GM19025 (cell line): Measurements from ENCODE around the gene ADD3.
A peak's percentile ranks its signal among the peaks of the same experiment; 100 is the strongest.
"Not testable (repeated sequence)": the region's sequence is repeated elsewhere in the genome, so short reads cannot be mapped to it uniquely, and the experiment has no call there.

Source experiments
- ATAC-seq: cut with Tn5 transposase; IDR thresholded peaks from one replicate; pipeline ENCODE4 v1.9.1; 2021; ENCODE audit warnings: mild to moderate bottlenecking, low read depth, moderate library complexity; ENCODE audit not compliant: unreplicated experiment

Gene ADD3

DNA sequence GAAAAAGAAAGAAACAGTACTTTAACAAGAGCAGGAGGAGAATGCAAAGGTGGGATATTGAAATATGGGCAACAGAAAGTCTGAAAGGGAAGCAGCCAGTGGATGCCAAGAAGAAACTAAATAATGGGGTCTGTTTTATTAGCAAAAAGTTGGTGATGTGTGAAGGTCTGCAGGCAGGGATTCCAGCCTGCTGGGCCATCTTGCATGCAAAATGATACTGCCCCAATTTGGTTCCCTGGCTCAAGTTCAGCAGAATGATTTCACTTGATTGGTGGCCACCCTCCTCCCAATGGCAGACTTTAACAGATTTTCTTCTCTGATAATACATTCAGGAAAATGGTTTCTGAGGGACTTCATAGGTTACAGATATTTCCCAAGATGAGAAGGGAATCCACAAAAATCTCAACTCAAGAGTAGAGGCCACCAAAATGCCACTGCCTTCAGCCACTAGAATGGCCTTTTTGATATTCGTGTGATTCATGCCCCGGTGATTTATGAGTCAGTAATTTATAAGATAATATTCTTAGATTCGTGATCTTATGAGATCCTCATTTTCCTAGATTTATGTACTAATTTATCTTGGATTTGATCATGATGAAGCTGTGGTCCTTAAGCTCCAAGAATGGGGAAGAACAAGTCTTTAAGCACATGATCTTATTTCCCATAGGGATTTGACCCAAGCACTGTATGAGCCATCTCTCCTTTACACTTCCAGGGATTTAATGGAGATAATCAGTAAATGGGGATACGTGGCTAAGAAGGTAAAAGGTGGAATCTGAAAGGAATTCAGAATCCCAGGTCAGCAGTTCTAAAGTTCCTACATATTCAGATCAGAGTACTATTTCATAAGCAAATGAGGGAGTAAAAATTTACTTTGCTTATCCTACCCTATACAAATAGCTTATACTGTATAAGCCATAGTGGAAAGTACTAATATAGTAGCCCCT lies 32.3 kb upstream of the ADD3 start:
- ATAC-seq = no peak

DNA sequence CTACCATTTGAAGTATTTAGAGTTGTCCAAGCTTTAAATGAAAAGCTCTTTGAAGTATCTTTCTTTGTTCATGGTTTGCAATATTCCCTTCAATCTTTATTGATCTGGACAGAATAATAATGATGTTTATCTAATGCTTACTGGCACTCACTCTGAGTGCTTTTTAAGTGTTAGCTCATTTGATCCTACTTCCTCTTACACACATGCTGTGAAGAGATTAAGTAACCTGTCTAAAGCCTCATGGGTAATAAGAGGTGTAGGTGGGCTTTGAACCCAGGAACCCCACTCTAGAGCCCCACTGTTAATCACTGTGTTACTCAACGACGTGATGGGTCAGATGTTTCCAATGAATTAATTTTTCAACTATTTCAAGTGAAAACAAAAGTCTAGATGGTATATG lies 31.1 kb upstream of the ADD3 start:
- no peak for ATAC-seq

DNA sequence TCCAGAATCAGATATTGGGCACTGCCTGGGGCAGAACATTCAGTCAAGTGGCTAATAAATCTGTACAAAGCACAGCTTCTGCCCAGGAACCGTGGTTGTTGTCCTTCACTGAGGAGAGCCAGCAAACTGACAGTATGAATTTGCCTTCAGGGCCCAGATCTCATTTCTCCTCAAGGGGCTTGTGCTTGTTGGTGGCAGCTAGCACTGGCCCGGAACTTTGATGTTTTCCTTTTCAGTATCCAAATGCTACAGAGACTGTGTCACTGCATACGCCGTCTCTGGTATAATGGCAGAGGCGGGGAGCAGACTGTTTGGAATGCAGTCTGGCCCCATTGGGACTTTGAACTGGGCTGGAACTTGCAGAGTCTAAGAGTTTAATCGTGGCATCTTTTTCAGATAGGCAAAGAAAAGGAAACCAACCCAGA lies 30.4 kb upstream of the ADD3 start:
- ATAC-seq = no peak

DNA sequence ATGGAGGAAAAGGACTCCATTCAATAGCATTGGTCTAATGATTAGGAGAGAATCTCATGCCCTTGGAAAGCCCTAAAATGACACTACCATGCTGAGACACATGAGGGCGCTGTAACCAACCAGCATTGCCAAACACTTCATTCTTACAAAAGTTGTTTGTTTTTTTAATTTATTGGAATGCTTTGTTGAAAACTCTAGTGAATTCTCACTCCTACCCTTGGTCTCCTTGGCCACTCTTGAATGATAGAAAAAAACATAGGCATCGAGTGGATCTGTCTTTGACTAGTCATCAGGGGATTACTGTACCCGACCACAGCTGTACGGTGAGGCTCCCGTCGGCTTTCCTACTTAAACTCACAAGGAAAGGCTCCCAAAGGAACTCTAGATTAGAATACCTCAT lies 29.3 kb upstream of the ADD3 start:
- no peak for ATAC-seq

DNA sequence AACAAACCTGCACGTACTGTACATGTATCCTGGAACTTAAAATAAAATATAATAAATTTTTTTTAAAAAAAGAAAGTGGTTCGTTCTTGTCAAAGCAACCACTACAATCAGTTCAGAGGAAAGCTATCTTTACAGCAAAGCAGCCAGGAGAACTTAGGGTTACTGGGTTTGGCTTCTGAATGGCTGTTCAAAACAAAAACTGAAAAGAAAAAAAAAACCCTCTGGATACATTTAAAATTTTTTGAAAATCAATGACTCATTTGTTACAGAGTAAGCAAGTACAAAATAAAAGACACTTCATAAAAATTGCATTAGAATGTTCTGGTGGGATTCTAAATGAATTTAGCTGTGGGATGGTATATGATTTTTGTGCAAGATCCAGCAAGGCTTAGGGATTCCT lies 28.6 kb upstream of the ADD3 start:
- ATAC-seq = no peak

DNA sequence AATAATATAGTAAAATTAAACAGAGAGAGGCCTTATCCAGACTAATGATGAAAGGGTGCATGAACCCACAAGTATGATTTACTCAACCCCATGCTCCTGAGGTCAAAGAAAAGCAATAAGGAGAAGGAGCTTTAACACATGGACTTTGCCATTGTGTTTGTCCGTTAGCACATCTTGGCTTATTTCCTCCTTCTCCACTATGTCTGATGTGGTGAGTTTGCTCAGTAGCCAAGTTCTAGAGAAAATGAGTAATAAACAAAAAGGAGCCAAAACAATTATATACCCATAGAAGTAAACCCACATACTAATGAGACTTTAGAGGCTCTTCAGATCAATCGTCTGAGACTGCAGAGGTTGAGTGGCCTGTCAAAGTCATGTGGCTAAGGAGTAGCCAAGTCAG lies 26.1 kb upstream of the ADD3 start:
- no peak for ATAC-seq

DNA sequence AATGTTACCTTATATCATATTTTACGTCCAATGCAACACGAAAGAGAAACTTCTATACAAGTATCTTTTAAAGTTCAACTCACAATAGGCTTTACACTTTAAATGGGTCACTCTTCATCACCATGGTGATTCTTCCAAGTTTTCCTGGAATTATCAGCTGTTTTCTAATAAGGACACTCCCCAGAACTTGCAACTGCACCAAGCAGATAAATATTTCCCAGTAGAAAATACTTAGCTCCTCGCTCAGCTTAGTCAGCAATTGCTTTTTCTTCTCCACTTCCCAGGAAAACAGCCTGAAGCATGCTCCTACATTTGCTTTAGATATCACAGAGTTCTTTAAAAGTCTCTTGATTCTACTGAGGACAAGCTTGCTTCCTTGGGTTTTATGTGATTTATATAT lies 25.7 kb upstream of the ADD3 start:
- ATAC-seq = no peak

DNA sequence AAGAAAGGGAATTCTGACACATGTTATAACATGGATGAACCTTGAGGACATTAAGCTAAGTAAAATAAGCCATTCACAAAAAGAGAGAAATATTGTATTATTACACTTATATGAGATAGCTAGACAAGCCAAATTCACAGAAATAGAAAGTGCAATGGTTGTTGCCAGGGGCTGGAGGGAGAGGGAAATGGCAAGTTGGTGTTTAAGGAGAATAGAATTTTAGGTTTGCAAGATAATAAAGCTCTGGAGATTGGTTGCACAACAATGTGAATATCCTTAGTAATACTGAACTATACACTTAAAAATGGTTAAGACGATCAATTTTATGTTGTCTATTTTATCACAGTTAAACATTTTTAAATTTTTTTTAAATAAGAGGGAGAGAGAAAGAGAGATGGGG lies 25.0 kb upstream of the ADD3 start:
- ATAC-seq = no peak

DNA sequence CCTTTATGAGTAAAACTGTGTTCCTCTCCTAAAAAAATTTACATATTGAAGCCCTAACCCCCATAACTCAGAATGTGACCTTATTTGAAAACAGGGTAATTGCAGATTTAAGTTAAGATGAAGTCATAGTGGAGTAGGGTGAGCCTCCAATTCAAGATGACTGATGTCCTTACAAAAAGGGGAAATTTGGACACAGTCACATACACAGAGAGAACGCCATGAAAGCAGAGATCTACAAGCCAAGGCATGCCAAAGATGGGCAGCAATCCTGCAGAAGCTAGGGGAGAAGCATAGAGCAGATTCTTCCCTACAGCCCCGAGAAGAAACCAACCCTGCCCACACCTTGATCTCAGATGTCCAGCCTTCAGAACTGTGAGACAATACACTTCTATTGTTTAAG lies 23.8 kb upstream of the ADD3 start:
- ATAC-seq = no peak

DNA sequence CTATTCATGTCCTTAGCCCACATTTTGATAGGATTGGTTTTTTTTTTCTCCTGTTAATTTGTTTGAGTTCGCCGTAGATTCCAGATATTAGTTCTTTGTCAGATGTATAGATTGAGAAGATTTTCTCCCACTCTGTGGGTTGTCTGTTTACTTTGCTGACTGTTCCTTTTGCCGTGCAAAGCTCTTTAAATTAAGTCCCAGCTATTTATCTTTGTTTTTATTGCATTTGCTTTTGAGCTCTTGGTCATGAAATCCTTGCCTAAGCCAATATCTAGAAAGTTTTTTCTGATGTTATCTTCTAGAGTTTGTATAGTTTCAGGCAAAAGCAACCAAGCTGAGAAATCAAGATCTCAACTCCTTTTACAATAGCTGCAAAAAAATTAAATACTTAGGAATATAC lies 22.0 kb upstream of the ADD3 start:
- not testable (repeated sequence) for ATAC-seq

DNA sequence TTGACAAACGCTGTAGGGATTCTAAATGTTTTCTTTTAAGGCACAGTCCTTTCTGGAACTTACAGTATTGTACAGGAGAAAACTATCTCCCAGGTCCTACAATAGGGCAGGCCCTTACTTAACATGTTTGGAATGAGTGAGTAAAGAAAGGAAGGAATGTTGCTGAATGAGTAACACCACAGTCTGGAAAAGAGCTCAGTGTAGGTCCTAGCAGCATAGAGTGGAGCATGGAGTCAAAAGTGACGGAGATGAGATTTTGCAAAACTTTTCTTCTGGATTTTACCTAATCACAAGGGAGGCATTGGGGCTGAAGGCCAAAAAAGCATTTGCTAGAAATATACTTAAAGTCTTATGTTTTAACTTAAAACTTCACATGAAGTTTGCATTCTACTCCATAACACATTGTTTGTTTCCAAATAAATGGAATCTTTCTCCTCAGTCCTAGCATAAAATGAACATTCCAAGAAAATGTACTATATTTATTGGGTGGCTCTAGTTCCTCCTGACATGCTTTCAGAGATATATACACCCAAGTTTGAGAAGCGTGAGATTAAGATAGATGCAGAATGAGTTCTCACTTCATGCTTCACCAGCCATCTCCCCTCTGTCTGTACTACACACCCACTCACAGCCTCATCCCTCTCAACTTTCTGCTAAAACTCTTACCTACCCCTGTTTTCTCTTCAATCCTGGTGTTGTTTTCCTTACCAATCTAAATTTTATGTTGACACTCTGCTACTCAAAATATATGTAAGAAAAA lies 20.2 kb upstream of the ADD3 start:
- no peak for ATAC-seq

DNA sequence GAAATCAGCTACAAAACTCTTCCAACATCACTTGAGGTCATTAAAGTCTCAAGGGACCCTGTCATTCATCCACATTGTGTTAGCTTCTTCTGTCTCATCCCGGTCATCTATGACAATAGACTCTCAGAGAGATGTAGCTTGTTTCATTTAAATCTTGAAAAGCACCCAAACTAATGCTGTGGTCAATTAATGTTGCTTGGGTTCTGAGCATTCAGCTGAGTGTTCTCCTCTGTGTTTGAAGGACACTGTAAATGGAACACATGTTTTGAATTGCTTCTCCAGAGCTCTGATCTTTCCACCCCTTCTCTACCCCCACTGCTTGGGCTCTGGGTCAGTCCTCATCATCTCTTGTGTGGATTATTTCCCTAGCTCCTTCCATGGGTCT lies 19.6 kb upstream of the ADD3 start:
- no peak for ATAC-seq

DNA sequence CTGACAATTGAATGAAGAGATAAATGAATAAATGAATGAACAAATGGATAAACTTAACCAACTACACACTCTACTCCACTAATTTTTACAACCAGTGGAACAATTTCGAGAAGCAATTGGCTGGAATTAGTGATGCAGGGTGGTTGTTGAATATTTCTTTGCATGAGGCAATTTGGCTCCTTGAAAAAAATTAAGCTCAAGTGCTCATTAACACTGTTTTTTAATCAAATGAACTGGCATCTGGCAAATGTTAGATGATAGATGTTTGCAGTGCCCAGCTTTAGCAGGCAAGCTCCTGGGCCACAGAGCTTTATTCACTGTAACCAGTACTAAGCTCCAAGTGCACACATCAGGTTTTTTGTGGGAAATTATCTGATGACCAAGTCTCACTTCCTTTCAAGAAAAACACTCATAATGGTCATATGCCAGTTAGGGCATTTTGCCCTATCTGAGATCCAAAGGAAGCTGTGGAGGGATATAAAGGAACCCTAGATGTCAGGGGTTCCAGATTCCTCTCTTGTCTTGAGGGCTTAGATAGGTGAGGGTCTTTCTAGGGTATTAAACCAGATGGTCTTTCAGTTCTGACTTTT lies 16.4 kb upstream of the ADD3 start:
- ATAC-seq = no peak

DNA sequence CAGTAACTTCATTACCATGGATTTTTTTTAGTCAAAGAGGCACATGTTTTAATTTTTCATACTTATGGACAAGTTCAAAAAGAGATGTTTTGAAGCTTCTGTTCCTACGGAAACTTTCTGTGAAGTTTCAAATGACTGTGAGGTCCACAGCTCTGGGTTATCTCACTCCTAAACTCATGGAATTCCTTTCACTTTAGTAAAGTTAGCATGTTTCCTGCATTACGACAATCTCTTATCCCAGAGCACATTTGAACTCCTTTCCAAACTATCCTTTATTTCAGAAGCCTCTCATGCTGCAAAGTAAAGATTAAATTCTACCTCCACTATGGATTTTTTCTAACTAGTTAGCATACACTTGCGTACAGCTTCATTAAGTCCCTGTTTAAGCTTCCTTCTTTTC lies 15.3 kb upstream of the ADD3 start:
- no peak for ATAC-seq

DNA sequence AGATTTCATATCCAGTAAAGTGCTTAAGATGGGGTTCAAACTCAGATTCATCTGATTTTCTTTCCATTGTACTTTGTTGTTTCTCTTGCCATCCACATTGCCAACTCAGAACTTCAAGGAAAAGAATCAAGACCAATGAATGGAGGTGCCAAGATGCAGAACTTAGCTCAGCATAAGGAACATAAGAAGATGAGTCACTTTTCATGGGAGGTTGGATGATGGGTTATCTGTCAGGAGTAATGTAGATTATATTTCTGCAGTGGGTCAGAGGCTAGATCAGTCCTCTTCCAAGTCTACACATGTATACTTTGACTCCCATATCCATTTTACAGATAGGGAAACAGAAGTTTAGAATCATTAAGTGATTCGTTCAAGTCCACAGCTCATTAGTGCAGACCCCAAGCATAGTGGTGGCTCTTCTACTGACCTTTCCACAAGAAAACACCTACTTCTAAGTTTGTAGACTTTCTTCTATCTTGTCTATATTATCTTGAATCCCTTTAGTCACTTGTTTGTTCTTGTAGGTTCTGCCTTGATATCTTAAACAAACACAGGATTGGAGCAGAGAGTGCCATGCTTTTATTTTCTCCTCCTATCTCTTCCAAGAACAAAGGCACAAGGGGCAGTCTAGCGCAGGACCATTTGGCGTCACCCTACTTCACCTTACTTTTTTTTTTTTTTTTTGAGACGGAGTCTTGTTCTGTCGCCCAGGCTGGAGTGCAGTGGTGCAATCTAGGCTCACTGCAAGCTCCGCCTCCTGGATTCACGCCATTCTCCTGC lies 14.0 kb upstream of the ADD3 start:
- no peak for ATAC-seq

DNA sequence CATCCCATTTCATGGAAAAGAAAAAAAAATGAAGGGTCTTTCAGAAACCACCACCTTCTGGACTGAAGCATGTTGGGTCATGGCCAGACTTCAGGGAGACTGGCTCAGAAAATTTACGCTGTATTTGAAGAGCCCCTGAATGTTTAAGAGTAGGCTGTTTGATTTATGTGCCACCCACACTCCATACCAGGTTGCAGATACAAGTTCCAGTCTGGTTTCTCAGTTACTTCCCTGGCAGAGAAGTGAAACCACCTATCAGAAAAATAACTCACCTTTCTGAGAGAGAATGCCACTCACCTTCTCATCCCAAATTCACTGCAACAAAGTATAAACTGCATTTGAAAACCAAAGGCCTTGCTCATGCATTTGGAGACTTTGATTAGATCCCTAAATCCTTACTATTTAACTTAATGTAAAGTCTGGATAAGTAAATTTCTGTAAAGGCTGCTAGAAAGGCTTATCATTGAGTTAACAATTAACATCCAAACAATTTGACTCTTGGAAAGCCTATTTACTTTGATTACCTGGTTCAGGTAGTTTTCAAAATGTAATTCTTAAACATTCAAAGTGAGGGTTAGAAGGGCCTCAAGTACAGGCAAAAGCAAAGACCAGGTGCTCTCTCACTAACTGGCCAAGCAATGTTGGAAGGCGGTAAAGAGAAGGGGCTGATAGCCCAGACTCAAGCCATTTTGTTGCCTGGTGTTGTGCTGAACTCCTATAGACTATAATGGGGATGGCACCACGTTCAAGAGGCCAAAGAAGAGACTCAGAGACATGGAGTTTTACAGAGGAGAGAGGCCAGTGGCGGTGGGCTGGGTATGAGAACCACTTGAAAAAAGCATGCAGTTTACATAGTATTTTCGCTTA lies 12.8 kb upstream of the ADD3 start:
- ATAC-seq = no peak

DNA sequence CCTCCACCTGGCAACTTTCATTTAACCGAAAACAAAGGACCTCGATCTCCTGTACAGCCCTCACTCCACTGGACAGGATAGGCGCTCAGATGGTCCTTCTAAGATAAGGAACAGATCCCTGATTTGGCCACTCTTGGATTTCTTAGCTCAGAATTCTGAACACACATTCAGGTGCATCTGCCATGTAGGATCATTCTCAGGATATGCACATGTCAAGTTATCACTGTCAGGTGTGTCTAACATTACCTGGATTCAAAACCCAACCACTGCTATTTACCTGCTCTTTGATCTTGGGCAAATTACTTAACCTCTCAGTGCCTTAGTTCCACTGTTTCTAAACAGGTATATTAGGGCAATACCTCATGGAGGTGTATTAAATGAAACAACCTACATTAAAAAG lies 12.2 kb upstream of the ADD3 start:
- ATAC-seq = no peak

DNA sequence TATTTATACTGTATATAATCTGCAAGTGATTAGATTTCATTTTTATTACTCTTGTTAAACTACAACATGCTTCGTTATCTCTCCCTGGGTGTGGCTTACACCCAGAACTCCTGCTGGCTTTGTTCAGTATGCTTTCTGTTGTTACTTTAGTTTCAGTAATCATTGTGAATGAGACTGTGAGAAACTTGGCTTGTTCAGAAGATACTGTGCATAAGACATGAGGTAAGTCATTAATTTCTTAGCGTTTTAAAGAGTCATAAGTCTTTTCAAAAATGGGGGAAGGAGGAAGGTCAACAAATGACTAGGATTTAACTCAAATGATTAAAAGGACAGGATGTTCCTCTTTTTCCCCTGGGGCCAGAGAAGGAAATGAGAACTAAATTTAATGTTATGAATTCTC lies 11.6 kb upstream of the ADD3 start:
- ATAC-seq = peak; percentile 61

DNA sequence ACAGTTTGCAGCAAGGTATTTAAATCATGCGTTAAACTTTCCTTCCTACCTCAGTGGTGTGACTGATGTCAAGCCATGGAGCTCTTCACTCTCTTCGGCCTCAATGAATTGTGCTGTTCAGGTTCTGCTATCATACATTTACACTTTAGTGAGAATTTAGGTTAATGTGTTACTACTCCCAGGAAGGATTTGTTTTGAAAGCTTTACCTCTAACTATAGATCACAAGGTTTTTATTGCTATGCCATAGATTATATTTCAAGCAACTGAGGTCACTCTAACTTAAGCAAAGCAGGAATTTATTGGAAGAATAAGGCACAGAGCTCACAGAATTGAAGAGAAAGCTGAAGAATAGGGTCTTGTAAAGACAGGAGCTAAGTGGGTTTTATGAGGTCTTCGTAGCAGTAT lies 11.0 kb upstream of the ADD3 start:
- ATAC-seq = peak; percentile 12

DNA sequence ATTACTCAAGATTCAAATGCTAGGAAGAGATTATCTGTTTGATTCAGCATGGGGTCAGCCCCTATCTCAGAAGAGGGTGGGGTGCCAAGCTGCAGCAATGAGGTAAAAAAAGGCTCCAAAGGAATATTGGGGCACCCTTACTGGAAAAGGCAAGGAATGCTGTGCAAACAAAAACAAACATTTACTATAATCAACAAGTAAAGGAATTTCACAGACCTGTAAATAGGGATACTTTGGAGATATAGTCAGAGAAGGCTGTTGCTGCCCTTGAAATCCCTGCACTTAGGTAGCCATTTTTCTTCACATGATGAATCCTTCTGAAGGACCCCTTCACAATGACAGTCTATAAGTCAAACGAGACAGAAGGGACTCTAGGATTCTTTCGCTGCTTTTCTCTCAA lies 10.6 kb upstream of the ADD3 start:
- no peak for ATAC-seq
